ENCODE measurements around the gene FMO3. TPM values are rescaled to one million over a fixed set of nuclear protein-coding genes. Genes with fewer than 3 reads are reported as not detected.
A peak's percentile ranks its signal among the peaks of the same experiment; 100 is the strongest.

FMO3 gene
- total RNA-seq, 4 donors from 2014 or later = 2.3 to 5.5 (median 4.3) TPM

GRCh38 chr1:171107262-171107940, 16.7 kb downstream of the FMO3 start:
- Histone ChIP-seq H3K4me3 (no peak overlapping the region), H3K36me3 (no peaks in the 10 kb centered on the region), H3K4me1 (peaks cover 0 to 14% (median 0%) of the 10 kb centered on the region in 3 donors), H3K27ac (peak overlapping the region in 2 of 4 donors; percentile 11 to 13), H3K9me3 (no peaks in the 10 kb centered on the region), H3K27me3 (no peaks in the 10 kb centered on the region)
- peak; percentile 66 for ATAC-seq
- TF ChIP-seq POLR2A (IDR thresholded peaks at IDR 0.05) (no peak), CTCF (IDR thresholded peaks at IDR 0.05) (peak in 1 of 4 experiments; percentile 23)
- 38 to 65% methylated on average over 3 of the region's 3 CpGs for WGBS, 2 donors (ENCODE audit: low coverage in 1 of 2)

GRCh38 chr1:171107969-171108368, 17.3 kb downstream of the FMO3 start:
- Histone ChIP-seq H3K27ac (peak overlapping the region in 3 of 4 donors; percentile 11 to 13 (median 12)), H3K4me1 (peaks cover 0 to 14% (median 0%) of the 10 kb centered on the region in 3 donors)
- no peak for ATAC-seq

GRCh38 chr1:171109966-171110365, 19.3 kb downstream of the FMO3 start:
- WGBS, 2 donors (ENCODE audit: low coverage in 1 of 2) = 74 to 82% methylated on average over 6 to 7 of the region's 7 CpGs
- H3K4me3 ChIP-seq = no peak overlapping the region
- no peaks in the 10 kb centered on the region for H3K36me3 ChIP-seq
- H3K9me3 ChIP-seq = no peaks in the 10 kb centered on the region
- ATAC-seq = no peak
- peaks cover 0 to 14% (median 0%) of the 10 kb centered on the region in 3 donors for H3K4me1 ChIP-seq
- TF ChIP-seq CTCF (IDR thresholded peaks at IDR 0.05) (no peak), POLR2A (IDR thresholded peaks at IDR 0.05) (no peak), EP300 (IDR thresholded peaks at IDR 0.05) (no peak), POLR2AphosphoS5 (IDR thresholded peaks at IDR 0.05) (no peak)
- H3K27me3 ChIP-seq = no peaks in the 10 kb centered on the region
- H3K27ac ChIP-seq = no peak overlapping the region

More at GRCh38 chr1:171107969-171108368, 17.3 kb downstream of the FMO3 start:
- Histone ChIP-seq H3K27me3 (no peaks in the 10 kb centered on the region), H3K4me3 (no peak overlapping the region), H3K9me3 (no peaks in the 10 kb centered on the region), H3K36me3 (no peaks in the 10 kb centered on the region)
- TF ChIP-seq POLR2AphosphoS5 (IDR thresholded peaks at IDR 0.05) (no peak), CTCF (IDR thresholded peaks at IDR 0.05) (no peak), POLR2A (IDR thresholded peaks at IDR 0.05) (no peak), EP300 (IDR thresholded peaks at IDR 0.05) (no peak)
- WGBS, 2 donors (ENCODE audit: low coverage in 1 of 2) = 82 to 88% methylated on average over 6 to 8 of the region's 8 CpGs

- no peaks in the 10 kb centered on the region for H3K27me3 ChIP-seq
- no peaks in the 10 kb centered on the region for H3K9me3 ChIP-seq
- WGBS, 2 donors (ENCODE audit: low coverage in 1 of 2) = 56 to 62% methylated on average over 6 to 7 of the region's 7 CpGs
- H3K4me1 ChIP-seq = peaks cover 0 to 14% (median 0%) of the 10 kb centered on the region in 3 donors
- H3K4me3 ChIP-seq = no peak overlapping the region
- peak overlapping the region in 2 of 4 donors; percentile 28 to 37 for H3K27ac ChIP-seq
- TF ChIP-seq POLR2A (IDR thresholded peaks at IDR 0.05) (no peak), CTCF (IDR thresholded peaks at IDR 0.05) (no peak), EP300 (IDR thresholded peaks at IDR 0.05) (no peak), POLR2AphosphoS5 (IDR thresholded peaks at IDR 0.05) (no peak)
- H3K36me3 ChIP-seq = no peaks in the 10 kb centered on the region
- no peak for ATAC-seq
Observed at GRCh38 chr1:171110621-171111326, 20.1 kb downstream of the FMO3 start.
